Astrocyte of the cerebellum (primary cell): ENCODE results near the gene ABCB10.
A peak's percentile ranks its signal among the peaks of the same experiment; 100 is the strongest.

Source experiments
- DNase-seq: peaks from one replicate; pipeline ENCODE4 v3.0.0-alpha.2; 2011; ENCODE audit warnings: low read depth
- H3K4me3 ChIP-seq: 2 replicates; pipeline ENCODE4 v1.5.1; 2011; ENCODE audit warnings: mild to moderate bottlenecking, low read depth, low read length, moderate library complexity
- CTCF ChIP-seq: IDR thresholded peaks from 2 replicates; pipeline ENCODE4 v1.5.1; 2012; ENCODE audit warnings: low read length, low read depth, moderate library complexity, mild to moderate bottlenecking; ENCODE audit errors: missing control alignments
- in situ Hi-C: cut with HindIII; loops from 2 replicates; pipeline ENCODE4 v1.10.0; 2017; ENCODE audit warnings: low sequenced_read_pairs

ABCB10 gene

GRCh38 chr1:229558460-229559335 is at the start of gene ABCB10:
Gene ABCB10 (minus strand): TSS chr1:229558707. CDS start chr1:229558652, 55 bp downstream.
- H3K4me3 ChIP-seq, result peak within 1 kb of the TSS; percentile 72
- peak; percentile 91 for DNase-seq
- peak; percentile 85 for TF ChIP-seq CTCF
- in situ Hi-C loops, result no loop called here

- in situ Hi-C loops, result no loop called here
- H3K4me3 ChIP-seq, result no peak overlapping the region
- TF ChIP-seq CTCF, result no peak
- no peak for DNase-seq
These were observed 48.9 kb upstream of the ABCB10 start for GRCh38 chr1:229607370-229607769.

- H3K4me3 ChIP-seq, result no peak overlapping the region
- in situ Hi-C loops, result no loop called here
- no peak for TF ChIP-seq CTCF
- DNase-seq, result no peak
These were observed 45.0 kb upstream of the ABCB10 start for GRCh38 chr1:229603371-229604005.

- no peak overlapping the region for H3K4me3 ChIP-seq
- TF ChIP-seq CTCF, result no peak
- in situ Hi-C loops, result no loop called here
- DNase-seq, result no peak
These were observed 41.7 kb upstream of the ABCB10 start for GRCh38 chr1:229600229-229600628.

GRCh38 chr1:229599218-229599954 is 40.9 kb upstream of the ABCB10 start:
- H3K4me3 ChIP-seq, result no peak overlapping the region
- TF ChIP-seq CTCF, result no peak
- in situ Hi-C loops, result no loop called here
- DNase-seq, result no peak

- in situ Hi-C loops, result no loop called here
- no peak overlapping the region for H3K4me3 ChIP-seq
- no peak for DNase-seq
- TF ChIP-seq CTCF, result no peak
These were observed 39.4 kb upstream of the ABCB10 start for GRCh38 chr1:229597877-229598276.
